ENCODE data around the gene SAMD4A.

DNA sequence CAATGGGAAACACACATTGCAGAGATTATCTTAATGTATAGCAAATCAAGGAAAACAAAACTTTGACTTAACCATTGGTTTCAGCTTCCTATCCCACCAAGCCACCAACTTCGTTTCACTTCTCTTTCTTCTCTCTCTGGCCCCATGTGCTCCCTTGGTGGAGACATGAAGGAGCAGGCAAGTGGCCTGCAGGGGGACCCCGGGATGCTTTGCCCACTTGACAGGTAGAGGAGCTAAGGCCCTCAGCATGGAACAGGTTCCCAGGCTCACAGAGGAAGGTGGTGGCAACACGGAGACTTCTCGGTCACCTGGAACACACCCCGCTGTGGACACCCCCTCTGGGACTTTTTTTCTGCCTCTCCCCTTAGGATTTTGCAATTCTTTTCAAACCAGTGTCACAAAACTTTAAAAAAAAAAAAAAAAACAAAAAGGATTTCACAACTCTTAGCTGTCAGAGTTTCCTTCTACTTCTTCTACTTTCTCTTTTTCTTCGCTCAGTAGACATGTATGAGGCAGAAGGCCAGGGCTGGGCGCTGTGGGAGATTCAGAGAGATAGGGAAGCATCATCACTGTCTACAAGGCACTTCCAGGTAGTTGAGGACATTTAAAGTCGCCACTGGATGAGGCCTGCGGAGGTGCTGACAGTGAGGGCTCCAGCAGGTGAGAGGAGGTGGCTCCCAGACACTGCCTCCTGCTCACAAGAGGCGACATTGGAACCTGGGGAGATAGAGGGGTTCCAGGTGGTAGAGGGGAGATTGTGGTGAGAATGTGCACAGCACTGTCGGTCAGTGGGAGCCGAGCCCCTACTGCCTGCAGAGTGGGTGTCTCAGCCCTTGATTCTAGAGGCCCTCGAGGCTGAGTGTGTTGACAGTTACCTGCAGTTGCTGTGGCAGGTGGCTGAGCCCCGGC lies 216.1 kb downstream of the SAMD4A start:
- TF ChIP-seq CTCF (IDR thresholded peaks at IDR 0.05) (peak in 2 of 6 experiments; percentile 6 to 20), POLR2A (IDR thresholded peaks at IDR 0.05) (no peak)

Data from esophagus squamous epithelium (tissue), 4 donors.